Mucosa of descending colon (tissue), 3 donors: ENCODE measurements around the gene MDN1. TPM values are rescaled to one million over a fixed set of nuclear protein-coding genes. Genes with fewer than 3 reads are reported as not detected.
"Not testable (repeated sequence)": the region's sequence is repeated elsewhere in the genome, so short reads cannot be mapped to it uniquely, and the experiment has no call there.

Experiments used
- ATAC-seq: fragments of 200-7000 bp; cut with Tn5 transposase; one replicate; pipeline ENCODE4 v1.9.1; 2020; ENCODE audit warnings: mild to moderate bottlenecking, moderate library complexity
- DNase-seq, 3 donors: peaks; one replicate each; pipeline ENCODE4 v3.0.0-alpha.2; 2020
- H3K36me3 ChIP-seq: fragments of 200-600 bp; one replicate; pipeline ENCODE4 v1.8.0; 2021; ENCODE audit warnings: low read depth, mild to moderate bottlenecking
- H3K4me1 ChIP-seq: fragments of 200-600 bp; one replicate; pipeline ENCODE4 v1.8.0; 2021; ENCODE audit warnings: low read depth, mild to moderate bottlenecking
- H3K4me3 ChIP-seq: fragments of 200-600 bp; one replicate; pipeline ENCODE4 v1.8.0; 2021; ENCODE audit warnings: mild to moderate bottlenecking
- H3K9me3 ChIP-seq: fragments of 200-600 bp; one replicate; pipeline ENCODE4 v1.8.0; 2021; ENCODE audit warnings: mild to moderate bottlenecking
- intact Hi-C, 2 donors: fragments of 100-400 bp; cut with DNase I in 1 of 2; cut with micrococcal nuclease in 1 of 2; formaldehyde crosslinking; loops; one replicate each; pipeline versions ENCODE4 v1.11.0 to v1.11.1; 2022; cut with DNase I, micrococcal nuclease
- total RNA-seq, 3 donors: library from RNA; stranded (reverse); fragmentation: NEBNext Ultra II Directional in 2 of 3; extraction: Animal tissue kit (Norgen Biotek cat#: 25700) in 2 of 3; gene quantifications; one replicate each; pipeline versions ENCODE4 v1.2.1 to v1.2.4, GENCODE V29; 2021 to 2023
- TF ChIP-seq, protein P1 (sequence below): fragments of 200-600 bp; IDR thresholded peaks from one replicate; pipeline ENCODE4 v1.8.0; 2022; ENCODE audit warnings: antibody characterized with exemption, mild to moderate bottlenecking
- donor health status: DM: no; HTN: no; CAD: no; lungs with moderate emphysema.
- donor health status: DM: no; HTN: no; CAD: no.
- donor health status: DM: no; HTN: yes; CAD: no.

MDN1 gene
- total RNA-seq, 3 donors from 2014 or later: 23.6 to 37.8 (median 32.5) TPM

DNA sequence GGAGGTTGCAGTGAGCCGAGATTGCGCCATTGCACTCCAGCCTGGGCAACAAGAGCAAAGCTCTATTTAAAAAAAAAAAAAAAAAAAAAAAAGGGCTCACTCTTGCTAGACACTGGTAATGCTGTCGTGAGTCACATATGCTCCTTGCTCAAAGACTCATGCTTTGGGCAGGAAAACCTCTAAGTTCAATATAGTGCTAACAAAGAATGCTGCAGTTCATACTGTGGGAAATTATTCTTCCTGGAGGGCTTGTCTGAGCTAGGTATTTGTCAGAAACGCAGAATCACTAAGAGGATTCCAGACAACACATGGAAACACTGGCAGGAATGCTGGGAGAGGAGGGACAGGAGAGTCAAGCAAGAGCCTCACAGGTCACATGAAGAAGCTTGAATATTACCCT lies 178.8 kb downstream of the MDN1 start:
- DNase-seq (no peak), ATAC-seq (no peak)
- intact Hi-C loops: no loop called here
- Histone ChIP-seq H3K36me3 (no peaks in the 10 kb centered on the region), H3K9me3 (no peaks in the 10 kb centered on the region), H3K4me3 (no peak overlapping the region), H3K4me1 (peaks cover 8% of the 10 kb centered on the region)
- TF ChIP-seq, protein P1, sequence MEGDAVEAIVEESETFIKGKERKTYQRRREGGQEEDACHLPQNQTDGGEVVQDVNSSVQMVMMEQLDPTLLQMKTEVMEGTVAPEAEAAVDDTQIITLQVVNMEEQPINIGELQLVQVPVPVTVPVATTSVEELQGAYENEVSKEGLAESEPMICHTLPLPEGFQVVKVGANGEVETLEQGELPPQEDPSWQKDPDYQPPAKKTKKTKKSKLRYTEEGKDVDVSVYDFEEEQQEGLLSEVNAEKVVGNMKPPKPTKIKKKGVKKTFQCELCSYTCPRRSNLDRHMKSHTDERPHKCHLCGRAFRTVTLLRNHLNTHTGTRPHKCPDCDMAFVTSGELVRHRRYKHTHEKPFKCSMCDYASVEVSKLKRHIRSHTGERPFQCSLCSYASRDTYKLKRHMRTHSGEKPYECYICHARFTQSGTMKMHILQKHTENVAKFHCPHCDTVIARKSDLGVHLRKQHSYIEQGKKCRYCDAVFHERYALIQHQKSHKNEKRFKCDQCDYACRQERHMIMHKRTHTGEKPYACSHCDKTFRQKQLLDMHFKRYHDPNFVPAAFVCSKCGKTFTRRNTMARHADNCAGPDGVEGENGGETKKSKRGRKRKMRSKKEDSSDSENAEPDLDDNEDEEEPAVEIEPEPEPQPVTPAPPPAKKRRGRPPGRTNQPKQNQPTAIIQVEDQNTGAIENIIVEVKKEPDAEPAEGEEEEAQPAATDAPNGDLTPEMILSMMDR: no peak

DNA sequence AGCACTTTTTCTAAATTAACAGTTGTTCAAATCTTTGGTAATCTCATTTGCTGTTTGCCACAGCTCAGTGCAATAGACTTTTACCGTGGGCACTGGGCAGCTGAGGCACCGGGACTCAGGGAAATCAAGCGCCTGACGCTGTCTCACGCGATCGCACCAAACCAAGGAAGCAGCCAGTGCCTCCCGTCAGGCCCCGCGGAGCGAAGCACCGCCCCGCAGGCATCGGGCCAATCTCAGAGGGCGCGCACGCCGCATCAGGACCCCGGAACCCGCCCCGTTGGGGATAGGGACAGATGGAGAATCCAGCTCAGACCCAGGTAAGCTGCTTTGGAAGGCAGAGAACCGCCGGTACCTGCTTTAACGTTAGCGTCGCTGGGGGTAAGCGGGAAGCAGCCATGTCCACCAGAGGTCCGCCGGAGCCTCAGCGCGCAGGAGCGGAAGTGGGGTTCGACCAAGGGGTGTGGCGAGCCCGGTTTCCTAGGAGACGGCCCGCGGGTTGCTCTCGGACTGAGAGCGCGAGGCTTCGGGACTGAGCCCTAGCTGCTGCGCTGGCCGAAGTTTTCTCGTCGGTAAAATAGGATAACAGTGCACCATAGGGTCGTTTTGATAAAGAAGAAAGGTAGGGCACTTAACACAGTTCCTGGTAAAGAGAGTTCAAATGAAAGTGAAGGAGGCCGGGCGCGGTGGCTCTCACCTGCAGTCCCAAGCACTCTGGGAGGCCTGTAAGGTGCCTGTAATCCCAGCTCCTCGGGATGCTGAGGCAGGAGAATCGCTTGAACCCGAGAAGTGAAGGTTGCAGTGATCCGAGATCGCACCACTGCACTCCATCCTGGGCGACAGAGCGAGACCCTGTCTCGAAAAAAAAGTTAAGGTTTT lies 181.0 kb downstream of the MDN1 start, which contains the start of gene LYRM2:
TSS of gene LYRM2 (minus strand) at position 428 of the 876 bp plus-strand sequence. CDS start at position 397, 31 bp downstream.
- Histone ChIP-seq H3K4me1 (peaks cover 14% of the 10 kb centered on the region), H3K36me3 (no peaks in the 10 kb centered on the region), H3K4me3 (peak within 1 kb of the TSS; percentile 44), H3K9me3 (no peaks in the 10 kb centered on the region)
- intact Hi-C loops: no loop called here
- TF ChIP-seq, protein P1: no peak
- peak; percentile 94 to 97 (median 95) for DNase-seq
- peak; percentile 98 for ATAC-seq

DNA sequence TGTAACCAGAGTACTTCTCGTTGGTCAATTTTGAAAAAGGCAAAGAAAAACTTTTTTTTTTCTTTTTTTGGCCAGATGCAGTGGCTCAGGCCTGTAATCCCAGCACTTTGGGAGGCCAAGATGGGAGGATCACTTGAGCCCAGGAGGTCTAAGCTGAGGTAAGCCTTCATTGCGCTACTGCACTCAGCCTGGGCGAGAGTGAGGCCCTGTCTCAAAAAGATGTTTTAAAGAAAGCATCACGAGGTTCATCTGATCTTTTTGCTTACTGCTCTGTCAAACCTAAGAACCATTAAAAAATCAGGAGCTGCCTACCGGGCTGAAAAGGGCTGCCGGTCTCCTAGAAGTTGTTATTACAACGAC lies 181.7 kb downstream of the MDN1 start:
- H3K4me3 ChIP-seq: peak overlapping the region; percentile 44
- TF ChIP-seq, protein P1: no peak
- intact Hi-C loops: no loop called here
- no peaks in the 10 kb centered on the region for H3K9me3 ChIP-seq
- H3K4me1 ChIP-seq: peaks cover 14% of the 10 kb centered on the region
- ATAC-seq (peak; percentile 9), DNase-seq (no peak)
- H3K36me3 ChIP-seq: no peaks in the 10 kb centered on the region

GRCh38 chr6:89636412-89636811 lies 183.2 kb downstream of the MDN1 start:
- intact Hi-C loops, H3K4me3 ChIP-seq, H3K9me3 ChIP-seq, ATAC-seq, DNase-seq, H3K36me3 ChIP-seq: not testable (repeated sequence)
- peaks cover 14% of the 10 kb centered on the region for H3K4me1 ChIP-seq

DNA sequence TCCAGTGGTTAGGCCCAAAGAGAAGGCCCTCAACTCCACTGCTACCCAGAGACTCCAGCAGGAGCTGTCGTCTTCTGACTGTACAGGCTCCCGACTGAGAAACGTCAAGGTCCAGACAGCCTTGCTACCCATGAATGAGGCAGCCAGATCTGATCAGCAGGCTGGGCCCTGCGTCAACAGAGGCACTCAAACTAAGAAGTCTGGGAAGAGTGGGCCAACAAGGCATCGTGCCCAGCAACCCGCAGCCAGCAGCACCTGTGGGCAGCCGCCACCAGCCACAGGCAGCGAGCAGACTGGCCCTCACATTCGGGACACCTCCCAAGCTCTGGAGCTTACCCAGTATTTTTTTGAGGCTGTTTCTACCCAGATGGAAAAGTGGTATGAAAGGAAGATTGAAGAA lies 189.1 kb downstream of the MDN1 start:
- intact Hi-C loops: no loop called here
- Histone ChIP-seq H3K9me3 (no peaks in the 10 kb centered on the region), H3K4me1 (peaks cover 6% of the 10 kb centered on the region), H3K36me3 (no peaks in the 10 kb centered on the region), H3K4me3 (no peak overlapping the region)
- ATAC-seq: no peak
- TF ChIP-seq, protein P1: no peak
- DNase-seq: peak in 1 of 3 donors; percentile 46

GRCh38 chr6:89623749-89624148 lies 195.8 kb downstream of the MDN1 start:
- no peak for ATAC-seq
- no peaks in the 10 kb centered on the region for H3K36me3 ChIP-seq

More at GRCh38 chr6:89623749-89624148, 195.8 kb downstream of the MDN1 start:
- Histone ChIP-seq H3K4me3 (no peak overlapping the region), H3K4me1 (no peaks in the 10 kb centered on the region), H3K9me3 (no peaks in the 10 kb centered on the region)
- TF ChIP-seq, protein P1: no peak
- DNase-seq: no peak
- intact Hi-C loops: no loop called here
